ENCODE results near the gene KHDC1L.

GRCh38 chr6:73209117-73209516 is 16.2 kb downstream of the KHDC1L start:
- no peak for TF ChIP-seq CTCF (IDR thresholded peaks at IDR 0.05; ENCODE audit: low read depth, low read length, poor library complexity, severe bottlenecking)
- no peak for TF ChIP-seq EZH2phosphoT487 (IDR thresholded peaks at IDR 0.05; ENCODE audit: borderline replicate concordance, low read length)

All from DOHH2 (cell line).